A673 (cell line): ENCODE measurements around the gene ZNF821.

ENCODE experiments used
- CTCF ChIP-seq: fragments of 300-800, 200-600 bp; sonication (generic); conservative IDR thresholded peaks from 2 replicates; pipeline ENCODE4 v1.5.1; 2017; ENCODE audit warnings: low read depth, mild to moderate bottlenecking, antibody characterized with exemption, low read length, moderate library complexity, mixed read lengths
- EZH2 ChIP-seq: fragments of 200-600 bp; sonication (generic); IDR thresholded peaks from 2 replicates; pipeline ENCODE4 v1.6.1; 2017; ENCODE audit warnings: borderline replicate concordance, low read depth, mild to moderate bottlenecking, mixed read lengths, antibody characterized with exemption, low read length; ENCODE audit not compliant: poor library complexity, severe bottlenecking

DNA sequence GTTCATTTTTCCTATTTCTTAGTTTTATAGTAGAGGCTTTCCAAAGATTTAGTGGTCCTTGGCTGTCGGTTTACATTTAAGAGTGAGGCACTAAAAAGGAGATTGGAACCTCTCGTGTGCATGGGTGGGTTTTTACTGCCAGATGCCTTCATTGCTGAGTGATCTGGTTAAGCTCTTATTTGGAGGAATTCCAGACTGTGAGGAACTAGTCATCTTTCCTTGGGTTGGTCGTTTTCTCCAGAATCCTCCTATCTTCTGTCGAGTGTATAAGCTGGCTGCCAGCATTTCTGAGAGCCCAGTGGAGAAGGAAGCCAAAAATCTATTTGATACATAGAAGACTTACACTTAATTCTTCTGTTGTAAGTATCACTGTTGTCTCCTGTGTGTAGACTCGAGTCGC is 33.9 kb upstream of the ZNF821 start:
- TF ChIP-seq CTCF (no peak), EZH2 (no peak)
